ENCODE data around the gene AOC2.

DNA sequence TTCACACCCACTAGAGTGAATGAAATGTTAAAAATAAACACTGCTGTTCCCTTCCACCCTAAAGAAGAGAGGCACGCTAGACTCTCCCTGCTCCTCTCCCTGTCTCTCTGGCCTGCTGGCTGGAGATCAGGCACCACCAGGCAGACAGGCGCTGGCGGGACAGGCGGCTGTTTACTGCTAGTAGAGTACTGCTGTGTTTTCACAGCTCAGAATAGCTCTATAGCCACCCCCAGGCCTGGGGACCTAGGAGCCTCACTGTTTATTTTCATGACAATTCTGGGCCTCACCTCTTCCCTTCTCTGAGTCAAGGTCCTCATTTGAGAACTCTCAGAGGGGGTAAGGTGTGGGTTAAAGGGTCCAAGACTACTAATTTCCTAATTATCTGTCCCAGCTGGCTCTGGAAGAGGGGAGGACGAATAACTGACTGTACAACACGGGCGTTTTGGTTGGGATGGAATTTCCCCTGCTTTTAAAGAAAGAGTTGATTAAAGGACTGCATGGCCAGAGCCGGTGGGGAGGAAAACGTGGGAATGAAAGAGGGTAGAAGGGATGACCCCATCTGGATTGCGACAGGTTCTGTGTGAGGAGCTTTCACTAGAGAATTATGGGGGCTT lies 47.3 kb downstream of the AOC2 start:
- TF ChIP-seq, protein P1, sequence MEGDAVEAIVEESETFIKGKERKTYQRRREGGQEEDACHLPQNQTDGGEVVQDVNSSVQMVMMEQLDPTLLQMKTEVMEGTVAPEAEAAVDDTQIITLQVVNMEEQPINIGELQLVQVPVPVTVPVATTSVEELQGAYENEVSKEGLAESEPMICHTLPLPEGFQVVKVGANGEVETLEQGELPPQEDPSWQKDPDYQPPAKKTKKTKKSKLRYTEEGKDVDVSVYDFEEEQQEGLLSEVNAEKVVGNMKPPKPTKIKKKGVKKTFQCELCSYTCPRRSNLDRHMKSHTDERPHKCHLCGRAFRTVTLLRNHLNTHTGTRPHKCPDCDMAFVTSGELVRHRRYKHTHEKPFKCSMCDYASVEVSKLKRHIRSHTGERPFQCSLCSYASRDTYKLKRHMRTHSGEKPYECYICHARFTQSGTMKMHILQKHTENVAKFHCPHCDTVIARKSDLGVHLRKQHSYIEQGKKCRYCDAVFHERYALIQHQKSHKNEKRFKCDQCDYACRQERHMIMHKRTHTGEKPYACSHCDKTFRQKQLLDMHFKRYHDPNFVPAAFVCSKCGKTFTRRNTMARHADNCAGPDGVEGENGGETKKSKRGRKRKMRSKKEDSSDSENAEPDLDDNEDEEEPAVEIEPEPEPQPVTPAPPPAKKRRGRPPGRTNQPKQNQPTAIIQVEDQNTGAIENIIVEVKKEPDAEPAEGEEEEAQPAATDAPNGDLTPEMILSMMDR (IDR thresholded peaks at IDR 0.05) = no peak
- TF ChIP-seq YY1 (IDR thresholded peaks at IDR 0.05; ENCODE audit: low read depth) (no peak), JUND (IDR thresholded peaks at IDR 0.05) (no peak), RAD21 (IDR thresholded peaks at IDR 0.05; ENCODE audit: low read length) (no peak), POLR2AphosphoS5 (IDR thresholded peaks at IDR 0.05; ENCODE audit: low read depth, low read length) (no peak), GABPA (IDR thresholded peaks at IDR 0.05; ENCODE audit: low read depth) (no peak), EZH2phosphoT487 (IDR thresholded peaks at IDR 0.05; ENCODE audit: borderline replicate concordance, low read depth) (no peak), SIN3A (IDR thresholded peaks at IDR 0.05; ENCODE audit: borderline replicate concordance, low read depth, low read length) (no peak), TAF1 (IDR thresholded peaks at IDR 0.05; ENCODE audit: borderline replicate concordance, low read depth, low read length) (no peak), TEAD4 (IDR thresholded peaks at IDR 0.05; ENCODE audit: borderline replicate concordance, insufficient read depth) (no peak), CHD2 (IDR thresholded peaks at IDR 0.05; ENCODE audit: low read length, partially characterized antibody) (no peak)
